Esophagus muscularis mucosa (tissue), 4 donors: ENCODE results near the gene DSCAML1. TPM values are rescaled to one million over a fixed set of nuclear protein-coding genes. Genes with fewer than 3 reads are reported as not detected.

Source experiments
- DNase-seq: peaks from one replicate; pipeline ENCODE4 v3.0.0-alpha.2; 2017; ENCODE audit errors: extremely low spot score
- H3K27ac ChIP-seq, 4 donors: fragments of 200-600 bp; sonication (generic); replicated peaks in 1 of 4; 1 replicate in 3 of 4; 2 replicates in 1 of 4; pipeline ENCODE4 v1.5.1; 2016 to 2019; ENCODE audit warnings: mild to moderate bottlenecking in 1 of 4
- H3K27me3 ChIP-seq, 4 donors: fragments of 200-600 bp; sonication (generic); one replicate each; pipeline versions ENCODE4 v1.5.1 to v1.6.0; 2016 to 2019
- H3K36me3 ChIP-seq, 4 donors: fragments of 200-600 bp; sonication (generic); one replicate each; pipeline ENCODE4 v1.5.1; 2016 to 2019
- H3K4me1 ChIP-seq, 4 donors: fragments of 200-600 bp; sonication (generic); one replicate each; pipeline ENCODE4 v1.5.1; 2016 to 2019
- H3K4me3 ChIP-seq, 4 donors: fragments of 200-600 bp; sonication (generic); 1 replicate in 2 of 4; 2 replicates in 2 of 4; pipeline ENCODE4 v1.5.1; 2016 to 2019; ENCODE audit warnings: mild to moderate bottlenecking in 4 of 4, moderate library complexity in 1 of 4
- H3K9me3 ChIP-seq, 4 donors: fragments of 200-600 bp; sonication (generic); 1 replicate in 3 of 4; 2 replicates in 1 of 4; pipeline ENCODE4 v1.5.1; 2016 to 2019
- CTCF ChIP-seq, 3 experiments: fragments of 200-600 bp in 2 of 3; fragments of 450-650 bp in 1 of 3; sonication (generic) in 2 of 3; IDR thresholded peaks; one replicate each; pipeline ENCODE4 v1.5.1; 2017 to 2019; ENCODE audit warnings: antibody characterized with exemption in 3 of 3, mild to moderate bottlenecking in 2 of 3, moderate library complexity in 1 of 3
- EP300 ChIP-seq: sonication (generic); formaldehyde crosslinking; IDR thresholded peaks from one replicate; pipeline ENCODE4 v1.6.1; 2017; ENCODE audit warnings: antibody characterized with exemption
- POLR2A ChIP-seq: fragments of 450-650 bp; IDR thresholded peaks from one replicate; pipeline ENCODE4 v1.6.1; 2017; ENCODE audit warnings: antibody characterized with exemption, moderate library complexity, mild to moderate bottlenecking, low read depth
- POLR2AphosphoS5 ChIP-seq, 2 donors: sonication (generic); formaldehyde crosslinking; IDR thresholded peaks; one replicate each; pipeline ENCODE4 v1.6.1; 2017; ENCODE audit warnings: antibody characterized with exemption in 2 of 2
- WGBS: methylation state at CpG from one replicate; pipeline ENCODE4 v1.1.5; 2018; 5-methylcytosine and 5-hydroxymethylcytosine counted together
- intact Hi-C: fragments of 100-400 bp; cut with DNase I; formaldehyde crosslinking; loops from one replicate; pipeline ENCODE4 v1.15.1; 2023
- total RNA-seq, 4 donors: library from RNA; depleted of rRNA; stranded (reverse); fragments of >200 nt; gene quantifications; one replicate each; pipeline versions ENCODE4 v1.1.0 to v1.2.1, GENCODE V29; 2016

The DSCAML1 gene
- total RNA-seq, 4 donors from 2014 or later, result 0.50 to 5.8 (median 1.2) TPM

- peaks cover 0 to 20% (median 0%) of the 10 kb centered on the region in 4 donors for H3K27me3 ChIP-seq
- H3K27ac ChIP-seq, result no peak overlapping the region
- 91% methylated on average over 6 of the region's 6 CpGs for WGBS
- no peaks in the 10 kb centered on the region for H3K36me3 ChIP-seq
- H3K9me3 ChIP-seq, result peaks cover 0 to 9% (median 6%) of the 10 kb centered on the region in 4 donors
- no peaks in the 10 kb centered on the region for H3K4me1 ChIP-seq
- no peak overlapping the region for H3K4me3 ChIP-seq
- intact Hi-C loops, result no loop called here
- no peak for TF ChIP-seq POLR2A
- no peak for TF ChIP-seq POLR2AphosphoS5 (IDR thresholded peaks at IDR 0.05)
- TF ChIP-seq CTCF (IDR thresholded peaks at IDR 0.05), result no peak
- TF ChIP-seq EP300, result no peak
- no peak for DNase-seq
Observed at GRCh38 chr11:117705866-117706265, 91.2 kb downstream of the DSCAML1 start.

GRCh38 chr11:117704395-117705100 lies 92.5 kb downstream of the DSCAML1 start:
- WGBS, result 82% methylated on average over 24 of the region's 24 CpGs
- Histone ChIP-seq H3K9me3 (peaks cover 0 to 7% (median 6%) of the 10 kb centered on the region in 4 donors), H3K36me3 (no peaks in the 10 kb centered on the region), H3K4me1 (no peaks in the 10 kb centered on the region), H3K27me3 (peaks cover 0 to 27% (median 0%) of the 10 kb centered on the region in 4 donors), H3K4me3 (no peak overlapping the region), H3K27ac (no peak overlapping the region)
- no peak for TF ChIP-seq POLR2AphosphoS5 (IDR thresholded peaks at IDR 0.05)
- TF ChIP-seq POLR2A, result no peak
- TF ChIP-seq CTCF (IDR thresholded peaks at IDR 0.05), result no peak
- TF ChIP-seq EP300, result no peak
- no peak for DNase-seq
- intact Hi-C loops, result no loop called here

GRCh38 chr11:117702946-117703598 lies 93.9 kb downstream of the DSCAML1 start:
- Histone ChIP-seq H3K36me3 (no peaks in the 10 kb centered on the region), H3K4me3 (no peak overlapping the region), H3K27ac (no peak overlapping the region), H3K9me3 (no peaks in the 10 kb centered on the region), H3K4me1 (no peaks in the 10 kb centered on the region), H3K27me3 (peaks cover 0 to 29% (median 0%) of the 10 kb centered on the region in 4 donors)
- no peak for DNase-seq
- 76% methylated on average over 7 of the region's 7 CpGs for WGBS
- no peak for TF ChIP-seq EP300
- TF ChIP-seq CTCF (IDR thresholded peaks at IDR 0.05), result no peak
- no peak for TF ChIP-seq POLR2AphosphoS5 (IDR thresholded peaks at IDR 0.05)
- TF ChIP-seq POLR2A, result no peak
- intact Hi-C loops, result no loop called here

- 87% methylated on average over 8 of the region's 9 CpGs for WGBS
- Histone ChIP-seq H3K9me3 (no peaks in the 10 kb centered on the region), H3K36me3 (no peaks in the 10 kb centered on the region), H3K27me3 (peaks cover 0 to 29% (median 0%) of the 10 kb centered on the region in 4 donors), H3K4me3 (no peak overlapping the region), H3K27ac (no peak overlapping the region), H3K4me1 (no peaks in the 10 kb centered on the region)
- no peak for DNase-seq
- intact Hi-C loops, result no loop called here
- no peak for TF ChIP-seq POLR2AphosphoS5 (IDR thresholded peaks at IDR 0.05)
- TF ChIP-seq EP300, result no peak
- no peak for TF ChIP-seq CTCF (IDR thresholded peaks at IDR 0.05)
- no peak for TF ChIP-seq POLR2A
Observed at GRCh38 chr11:117701781-117702180, 95.2 kb downstream of the DSCAML1 start.
